ENCODE results near the gene DRD3. TPM values are rescaled to one million over a fixed set of nuclear protein-coding genes. Genes with fewer than 3 reads are reported as not detected.

DRD3 gene
- total RNA-seq, 1 donor from 2014 or later: not detected

- Histone ChIP-seq H3K4me1 (no peaks in the 10 kb centered on the region), H3K9me3 (peaks cover 3% of the 10 kb centered on the region), H3K4me3 (no peak overlapping the region), H3K36me3 (no peaks in the 10 kb centered on the region), H3K27ac (no peak overlapping the region), H3K27me3 (ENCODE audit: low read depth) (no peaks in the 10 kb centered on the region)
- no peak for ATAC-seq
- TF ChIP-seq CTCF (IDR thresholded peaks at IDR 0.05): no peak
- intact Hi-C loops (cut with DNase I): no loop called here
- DNase-seq: no peak
These were observed 723 bp upstream of the DRD3 start for GRCh38 chr3:114179575-114179974.

GRCh38 chr3:114176890-114177289 is 2.0 kb downstream of the DRD3 start:
- H3K36me3 ChIP-seq: no peaks in the 10 kb centered on the region
- DNase-seq: no peak
- H3K27me3 ChIP-seq (ENCODE audit: low read depth): no peaks in the 10 kb centered on the region
- no peak overlapping the region for H3K4me3 ChIP-seq
- no peaks in the 10 kb centered on the region for H3K4me1 ChIP-seq
- no peak for TF ChIP-seq CTCF (IDR thresholded peaks at IDR 0.05)
- no peak for ATAC-seq
- H3K27ac ChIP-seq: no peak overlapping the region
- no peaks in the 10 kb centered on the region for H3K9me3 ChIP-seq
- intact Hi-C loops (cut with DNase I): no loop called here

GRCh38 chr3:114176487-114176886 is 2.4 kb downstream of the DRD3 start:
- no peak overlapping the region for H3K4me3 ChIP-seq
- H3K4me1 ChIP-seq: no peaks in the 10 kb centered on the region
- no peak for DNase-seq
- H3K9me3 ChIP-seq: no peaks in the 10 kb centered on the region
- H3K36me3 ChIP-seq: no peaks in the 10 kb centered on the region
- H3K27me3 ChIP-seq (ENCODE audit: low read depth): no peaks in the 10 kb centered on the region
- intact Hi-C loops (cut with DNase I): no loop called here
- no peak for TF ChIP-seq CTCF (IDR thresholded peaks at IDR 0.05)
- no peak for ATAC-seq
- no peak overlapping the region for H3K27ac ChIP-seq

GRCh38 chr3:114175204-114175987 is 3.5 kb downstream of the DRD3 start:
- H3K27me3 ChIP-seq (ENCODE audit: low read depth): no peaks in the 10 kb centered on the region
- no peak for DNase-seq
- no peak overlapping the region for H3K27ac ChIP-seq
- H3K4me1 ChIP-seq: no peaks in the 10 kb centered on the region
- no peaks in the 10 kb centered on the region for H3K9me3 ChIP-seq
- TF ChIP-seq CTCF (IDR thresholded peaks at IDR 0.05): no peak
- intact Hi-C loops (cut with DNase I): no loop called here
- H3K36me3 ChIP-seq: no peaks in the 10 kb centered on the region
- ATAC-seq: no peak
- H3K4me3 ChIP-seq: no peak overlapping the region

GRCh38 chr3:114171677-114172076 is 7.2 kb downstream of the DRD3 start:
- Histone ChIP-seq H3K27ac (no peak overlapping the region), H3K4me3 (no peak overlapping the region), H3K4me1 (no peaks in the 10 kb centered on the region), H3K27me3 (ENCODE audit: low read depth) (no peaks in the 10 kb centered on the region), H3K36me3 (no peaks in the 10 kb centered on the region), H3K9me3 (no peaks in the 10 kb centered on the region)
- no peak for ATAC-seq
- intact Hi-C loops (cut with DNase I): no loop called here
- TF ChIP-seq CTCF (IDR thresholded peaks at IDR 0.05): no peak
- DNase-seq: no peak

All from lower lobe of right lung (tissue), 2 donors.